HG02571 (cell line): ENCODE results near the gene RABGAP1.

Experiments
- ATAC-seq: cut with Tn5 transposase; IDR thresholded peaks from one replicate; pipeline ENCODE4 v1.9.1; 2021; ENCODE audit warnings: mild to moderate bottlenecking, moderate library complexity; ENCODE audit not compliant: unreplicated experiment

Gene RABGAP1

DNA sequence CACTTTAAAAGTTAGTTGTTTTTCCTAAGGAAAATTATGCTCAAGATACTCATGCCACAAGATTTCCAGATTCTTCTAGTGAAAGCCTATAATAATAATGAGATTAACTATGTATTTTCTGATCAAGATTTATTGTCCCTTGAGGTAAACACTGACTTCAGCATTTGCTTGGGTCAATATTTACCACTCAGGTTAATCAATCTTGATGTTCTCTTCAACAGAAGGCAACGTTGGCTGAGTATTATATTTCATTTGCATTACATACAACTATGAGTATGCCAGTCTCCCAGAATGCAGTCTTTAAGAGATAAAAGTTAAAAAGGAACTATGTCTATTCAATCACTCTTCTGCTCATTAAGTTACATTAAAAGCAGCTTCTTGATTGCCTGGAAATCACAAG is 208.2 kb downstream of the RABGAP1 start:
- ATAC-seq, result no peak

DNA sequence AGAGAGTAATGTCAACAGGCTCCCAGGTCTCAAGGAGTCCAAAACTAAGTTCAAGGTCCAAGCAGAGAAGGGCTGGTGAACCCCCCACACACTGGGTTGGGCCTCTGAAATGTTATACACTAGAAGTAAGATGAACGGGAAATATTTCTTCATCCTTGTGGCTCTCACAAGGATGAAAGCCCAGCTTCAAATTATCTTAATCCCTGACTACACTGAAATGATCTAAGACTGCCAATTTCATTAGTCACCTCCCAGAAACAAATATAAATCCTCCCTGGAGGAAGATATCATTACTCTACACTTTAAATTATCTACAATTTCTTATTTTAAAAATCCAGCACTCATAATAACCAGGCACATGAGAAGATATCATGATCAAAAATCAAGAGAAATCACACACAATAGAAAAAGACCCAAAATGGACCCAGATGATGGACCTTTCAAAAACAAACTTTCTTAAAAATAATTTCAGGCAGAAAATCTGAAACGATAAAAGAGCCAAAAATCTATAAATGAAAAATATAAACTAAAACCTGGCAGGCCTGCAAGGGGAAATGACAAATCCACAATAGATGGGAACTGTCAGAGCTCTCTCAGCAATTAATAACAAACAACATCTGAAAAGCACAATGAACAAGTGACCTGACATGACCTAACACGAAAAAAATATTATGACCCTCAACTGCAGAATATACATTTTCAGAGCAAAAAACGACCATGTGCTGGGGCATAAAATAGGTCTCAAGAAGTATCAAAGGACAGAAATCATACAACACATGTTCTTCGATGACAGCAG is 210.1 kb downstream of the RABGAP1 start:
- ATAC-seq, result no peak
